T-cell (primary cell): ENCODE measurements around the gene OR2V2. TPM values are rescaled to one million over a fixed set of nuclear protein-coding genes. Genes with fewer than 3 reads are reported as not detected.

Experiments used
- ATAC-seq, 4 experiments: fragments of 200-7000 bp in 3 of 4; fragments of 150-1000 bp in 1 of 4; cut with Tn5 transposase; replicated peaks in 1 of 4; 1 replicate in 3 of 4; 2 replicates in 1 of 4; pipeline ENCODE4 v1.10.0; 2021; ENCODE audit warnings: moderate library complexity in 3 of 4, mild to moderate bottlenecking in 2 of 4, moderate number of reproducible peaks in 1 of 4
- CTCF ChIA-PET, 2 donors: fragments of 300-600 bp; sonication (Branson Sonifier 250); formaldehyde crosslinking; loops; one replicate each; lab custom pipeline; 2022; ENCODE audit warnings: antibody characterized with exemption in 2 of 2; lab: Charles Lee
- POLR2A ChIA-PET, 2 donors: fragments of 300-600 bp; sonication (Branson Sonifier 250); formaldehyde crosslinking; loops; one replicate each; lab custom pipeline; 2022; ENCODE audit warnings: antibody characterized with exemption in 2 of 2; lab: Charles Lee
- DNase-seq, 35 experiments: peaks; one replicate each; pipeline versions ENCODE4 v3.0.0 to v3.0.0-alpha.2; 2013 to 2023
- H3K27ac ChIP-seq: one replicate; pipeline ENCODE4 v1.5.1; 2013; ENCODE audit warnings: low read length
- H3K27me3 ChIP-seq, 2 experiments: replicated peaks in 1 of 2; 1 replicate in 1 of 2; 2 replicates in 1 of 2; pipeline versions ENCODE4 v1.6.1 to v1.7.0; 2013; ENCODE audit warnings: low read length in 1 of 2, mixed read lengths in 1 of 2; ENCODE audit not compliant: control insufficient read depth in 2 of 2, insufficient read depth in 2 of 2; ENCODE audit errors: extremely low read depth in 1 of 2
- H3K36me3 ChIP-seq, 2 donors: 1 replicate in 1 of 2; 2 replicates in 1 of 2; pipeline versions ENCODE4 v1.6.1 to v1.7.0; 2013; ENCODE audit warnings: low read length in 1 of 2; ENCODE audit not compliant: control insufficient read depth in 2 of 2, insufficient read depth in 1 of 2; ENCODE audit errors: extremely low read depth in 1 of 2
- H3K4me1 ChIP-seq, 2 experiments: 1 replicate in 1 of 2; 2 replicates in 1 of 2; pipeline versions ENCODE4 v1.6.1 to v1.7.0; 2013; ENCODE audit warnings: low read length in 2 of 2, mixed read lengths in 1 of 2; ENCODE audit not compliant: insufficient read depth in 2 of 2, control insufficient read depth in 1 of 2; ENCODE audit errors: extremely low read depth in 1 of 2
- H3K4me3 ChIP-seq, 2 donors: 1 replicate in 1 of 2; 2 replicates in 1 of 2; pipeline versions ENCODE4 v1.5.1 to v1.7.0; 2013; ENCODE audit warnings: mild to moderate bottlenecking in 2 of 2, low read length in 1 of 2, moderate library complexity in 1 of 2; ENCODE audit not compliant: control insufficient read depth in 1 of 2; ENCODE audit errors: extremely low read depth in 1 of 2
- H3K9me3 ChIP-seq: 2 replicates; pipeline ENCODE4 v1.7.0; 2013
- H3K27ac Mint-ChIP-seq, 2 donors: one replicate each; pipeline ENCODE4 v1.8.0; 2020 to 2021; ENCODE audit warnings: mild to moderate bottlenecking in 2 of 2, mixed read lengths in 2 of 2
- H3K27me3 Mint-ChIP-seq, 2 donors: one replicate each; pipeline ENCODE4 v1.8.0; 2021 to 2022; ENCODE audit warnings: mixed read lengths in 2 of 2
- H3K36me3 Mint-ChIP-seq: one replicate; pipeline ENCODE4 v1.8.0; 2021; ENCODE audit warnings: mixed read lengths
- H3K4me1 Mint-ChIP-seq, 3 donors: one replicate each; pipeline ENCODE4 v1.8.0; 2020 to 2022; ENCODE audit warnings: mixed read lengths in 3 of 3, mild to moderate bottlenecking in 1 of 3
- H3K4me3 Mint-ChIP-seq, 3 donors: one replicate each; pipeline ENCODE4 v1.8.0; 2020 to 2022; ENCODE audit warnings: mild to moderate bottlenecking in 3 of 3, mixed read lengths in 3 of 3, moderate library complexity in 3 of 3
- H3K9me3 Mint-ChIP-seq, 3 donors: one replicate each; pipeline ENCODE4 v1.8.0; 2020 to 2022; ENCODE audit warnings: mixed read lengths in 3 of 3
- WGBS: methylation state at CpG from one replicate; pipeline ENCODE4 v1.1.5; 2013; ENCODE audit warnings: missing lambda C conversion rate; ENCODE audit not compliant: insufficient coverage; 5-methylcytosine and 5-hydroxymethylcytosine counted together
- total RNA-seq, 35 experiments: library from RNA in 6 of 35; stranded (reverse) in 6 of 35; fragments of 120-200 nt in 1 of 35; gene quantifications; one replicate each; pipeline versions ENCODE4 v1.2.1 to v1.2.4 and lab custom pipeline; 2013 to 2026

OR2V2 gene
- total RNA-seq, 5 donors from 2014 or later (not counting 1 experiment from before 2014, with no cell fraction given) = not detected

DNA sequence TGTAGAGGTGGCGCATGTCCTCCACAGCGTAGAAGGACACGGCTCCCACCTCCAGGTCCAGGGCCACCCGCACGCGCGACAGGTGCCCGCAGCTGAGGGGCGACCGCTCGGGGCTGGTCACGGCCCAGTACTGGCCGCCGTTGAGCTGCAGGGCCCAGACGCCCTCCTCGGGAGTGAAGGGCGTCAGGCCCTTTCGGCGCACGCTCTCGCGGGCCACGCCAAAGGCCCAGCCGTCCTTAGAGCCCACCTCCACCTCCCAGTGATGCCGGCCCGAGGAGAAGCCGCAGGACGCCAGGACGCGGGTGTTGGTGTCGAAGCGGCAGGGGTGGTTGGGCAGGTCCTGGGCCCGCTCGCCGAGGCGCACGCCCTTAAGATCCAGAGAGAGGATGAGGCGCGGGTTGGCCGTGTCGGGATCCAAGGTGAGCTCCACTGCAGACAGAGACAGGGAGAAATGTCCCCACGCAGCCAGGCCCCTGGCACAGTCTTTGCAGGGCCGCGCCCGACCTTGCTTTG, 47.9 kb downstream of the OR2V2 start:
- WGBS = 96% methylated on average over 31 of the region's 45 CpGs
- ChIA-PET POLR2A (no interaction called here), CTCF (interaction anchor here in 1 of 2 donors (0.6 kb wide), 1 partner anchor 25 kb away, joined by 3 read pairs; no protein-coding TSS in a partner anchor)
- Histone ChIP-seq H3K27ac (no peak overlapping the region), H3K4me1 (peaks cover 2 to 20% of the 10 kb centered on the region in 2 experiments), H3K9me3 (no peaks in the 10 kb centered on the region), H3K4me3 (no peak overlapping the region), H3K27me3 (no peaks in the 10 kb centered on the region), H3K36me3 (peaks cover 0 to 4% of the 10 kb centered on the region in 2 donors)
- peaks cover 5 to 6% of the 10 kb centered on the region in 2 donors for H3K27me3 Mint-ChIP-seq
- H3K36me3 Mint-ChIP-seq = peaks cover 4% of the 10 kb centered on the region
- H3K4me1 Mint-ChIP-seq = peaks cover 19 to 28% (median 20%) of the 10 kb centered on the region in 3 donors
- H3K4me3 Mint-ChIP-seq = no peak overlapping the region
- DNase-seq (no peak), ATAC-seq (no peak)
- H3K27ac Mint-ChIP-seq = no peak overlapping the region
- no peaks in the 10 kb centered on the region for H3K9me3 Mint-ChIP-seq

DNA sequence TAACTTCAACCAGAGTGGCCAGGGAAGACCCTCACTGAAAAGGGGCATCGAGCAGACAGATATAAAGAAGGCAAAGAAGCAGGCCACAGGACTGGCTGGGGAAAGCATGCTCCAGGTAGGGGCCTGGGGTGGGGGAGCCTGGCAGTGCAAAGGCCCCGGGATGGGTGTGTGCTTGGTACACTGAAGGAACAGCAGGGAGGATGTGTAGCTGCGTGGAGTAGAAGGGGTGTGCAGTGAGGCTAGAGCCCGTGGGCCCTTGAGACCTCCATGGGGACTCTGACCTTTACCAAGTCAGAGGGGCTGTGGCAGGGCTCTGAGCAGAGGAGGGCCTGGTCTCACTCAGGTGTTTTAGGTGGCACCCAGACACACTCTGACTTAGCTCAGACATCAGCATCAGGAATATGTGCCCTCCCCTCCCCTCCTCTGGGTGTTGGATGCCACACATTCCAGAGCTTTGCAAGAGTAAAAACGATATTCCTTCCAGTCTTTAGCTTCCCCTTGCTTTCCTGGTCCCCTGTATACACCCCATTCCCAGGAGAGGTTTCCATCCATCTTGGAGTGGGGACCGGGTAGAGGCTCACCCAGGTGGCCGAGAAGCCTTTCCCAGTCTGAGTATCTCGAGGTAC, 50.1 kb downstream of the OR2V2 start:
- Histone ChIP-seq H3K4me1 (peaks cover under 1 to 5% of the 10 kb centered on the region in 2 experiments), H3K27ac (no peak overlapping the region), H3K27me3 (no peaks in the 10 kb centered on the region), H3K9me3 (no peaks in the 10 kb centered on the region), H3K4me3 (no peak overlapping the region), H3K36me3 (peaks cover 0 to 4% of the 10 kb centered on the region in 2 donors)
- ChIA-PET CTCF (no interaction called here), POLR2A (interaction anchor here in 1 of 2 donors (0.6 kb wide), 1 partner anchor 55 kb away, joined by 3 read pairs; no protein-coding TSS in a partner anchor)
- Mint-ChIP-seq H3K4me1 (peaks cover 7 to 13% (median 9%) of the 10 kb centered on the region in 3 donors), H3K27ac (no peak overlapping the region), H3K27me3 (no peaks in the 10 kb centered on the region), H3K36me3 (no peaks in the 10 kb centered on the region), H3K4me3 (no peak overlapping the region), H3K9me3 (no peaks in the 10 kb centered on the region)
- DNase-seq = no peak
- ATAC-seq = no peak
- 79% methylated on average over 5 of the region's 8 CpGs for WGBS

DNA sequence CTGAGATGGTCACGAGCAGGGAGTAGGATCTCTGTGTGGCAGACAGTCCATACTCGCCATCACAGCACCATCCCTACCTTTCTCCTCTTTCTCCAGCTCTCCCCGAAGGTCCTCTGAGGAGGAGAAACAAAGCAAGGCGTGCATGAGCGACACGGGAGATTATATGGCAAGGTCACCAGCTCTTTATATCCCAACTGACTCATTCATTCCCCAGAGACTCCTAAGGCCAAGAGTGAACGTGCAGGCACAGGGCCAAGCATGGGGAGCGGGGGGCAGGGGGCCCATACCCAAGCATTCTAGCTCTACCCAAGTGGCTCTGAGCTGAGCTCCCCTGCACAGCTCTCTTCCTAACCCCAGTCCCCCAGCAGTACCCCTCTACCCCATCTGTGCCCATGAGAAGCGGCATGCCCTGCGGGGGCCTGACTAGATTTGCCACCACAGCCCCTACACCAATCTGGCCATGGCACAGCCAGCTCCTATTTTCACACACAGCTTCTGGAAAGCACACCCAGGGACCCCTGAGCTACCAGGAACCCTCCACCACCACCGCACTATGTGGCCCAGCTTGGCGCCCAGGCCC, 50.8 kb downstream of the OR2V2 start:
- H3K27me3 Mint-ChIP-seq = no peaks in the 10 kb centered on the region
- Histone ChIP-seq H3K36me3 (peaks cover 0 to 4% of the 10 kb centered on the region in 2 donors), H3K9me3 (no peaks in the 10 kb centered on the region), H3K27ac (no peak overlapping the region), H3K4me3 (no peak overlapping the region), H3K4me1 (no peaks in the 10 kb centered on the region), H3K27me3 (peaks cover 0 to 3% of the 10 kb centered on the region in 2 experiments)
- ATAC-seq (no peak), DNase-seq (no peak)
- H3K36me3 Mint-ChIP-seq = no peaks in the 10 kb centered on the region
- WGBS = 82% methylated on average over 9 of the region's 12 CpGs
- peaks cover 0 to 5% (median 1%) of the 10 kb centered on the region in 3 donors for H3K4me1 Mint-ChIP-seq
- POLR2A ChIA-PET = no interaction called here
- no peak overlapping the region for H3K27ac Mint-ChIP-seq
- CTCF ChIA-PET = no interaction called here
- no peaks in the 10 kb centered on the region for H3K9me3 Mint-ChIP-seq
- no peak overlapping the region for H3K4me3 Mint-ChIP-seq

DNA sequence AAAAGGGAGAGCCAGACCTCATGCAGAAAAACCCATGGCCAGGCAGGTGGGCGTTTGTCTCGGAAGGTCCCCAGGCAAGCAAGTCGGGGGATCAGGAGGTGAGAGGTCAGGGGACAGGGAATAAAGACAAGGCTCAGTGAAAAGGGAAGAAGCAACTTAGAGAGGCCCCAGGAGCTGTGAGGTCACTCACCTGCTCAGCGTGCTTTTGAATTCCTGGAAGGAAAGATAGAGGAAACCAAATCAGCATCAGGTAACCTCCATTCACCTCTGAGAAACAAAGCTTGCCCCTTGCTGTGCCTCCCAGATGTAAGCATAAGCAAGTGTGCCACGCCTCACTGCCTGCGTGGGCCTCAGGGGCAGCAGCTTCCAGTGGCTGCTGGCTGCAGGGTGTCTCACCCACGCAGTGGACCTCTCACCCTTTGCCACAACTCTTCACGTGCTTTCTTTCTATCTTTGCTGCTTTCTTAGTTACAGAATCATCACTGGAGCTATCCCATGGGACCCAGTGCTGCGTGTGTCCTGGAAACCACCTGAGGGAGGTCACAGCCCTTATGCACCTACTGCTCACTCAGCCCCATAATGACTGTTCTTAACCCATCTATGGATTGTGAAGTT, 51.6 kb downstream of the OR2V2 start:
- Histone ChIP-seq H3K4me3 (no peak overlapping the region), H3K36me3 (peaks cover 0 to 4% of the 10 kb centered on the region in 2 donors), H3K9me3 (no peaks in the 10 kb centered on the region), H3K4me1 (peaks cover 0 to 5% of the 10 kb centered on the region in 2 experiments), H3K27me3 (peaks cover 3 to 8% of the 10 kb centered on the region in 2 experiments), H3K27ac (no peak overlapping the region)
- no peaks in the 10 kb centered on the region for H3K9me3 Mint-ChIP-seq
- no peak overlapping the region for H3K4me3 Mint-ChIP-seq
- no peak overlapping the region for H3K27ac Mint-ChIP-seq
- WGBS = 77% methylated on average over 9 of the region's 9 CpGs
- ATAC-seq (no peak), DNase-seq (no peak)
- ChIA-PET CTCF (interaction anchor here in 1 of 2 donors (0.6 kb wide), 1 partner anchor 28 kb away, joined by 6 read pairs; no protein-coding TSS in a partner anchor), POLR2A (no interaction called here)
- no peaks in the 10 kb centered on the region for H3K36me3 Mint-ChIP-seq
- H3K4me1 Mint-ChIP-seq = peaks cover 1 to 2% (median 2%) of the 10 kb centered on the region in 3 donors
- H3K27me3 Mint-ChIP-seq = no peaks in the 10 kb centered on the region

DNA sequence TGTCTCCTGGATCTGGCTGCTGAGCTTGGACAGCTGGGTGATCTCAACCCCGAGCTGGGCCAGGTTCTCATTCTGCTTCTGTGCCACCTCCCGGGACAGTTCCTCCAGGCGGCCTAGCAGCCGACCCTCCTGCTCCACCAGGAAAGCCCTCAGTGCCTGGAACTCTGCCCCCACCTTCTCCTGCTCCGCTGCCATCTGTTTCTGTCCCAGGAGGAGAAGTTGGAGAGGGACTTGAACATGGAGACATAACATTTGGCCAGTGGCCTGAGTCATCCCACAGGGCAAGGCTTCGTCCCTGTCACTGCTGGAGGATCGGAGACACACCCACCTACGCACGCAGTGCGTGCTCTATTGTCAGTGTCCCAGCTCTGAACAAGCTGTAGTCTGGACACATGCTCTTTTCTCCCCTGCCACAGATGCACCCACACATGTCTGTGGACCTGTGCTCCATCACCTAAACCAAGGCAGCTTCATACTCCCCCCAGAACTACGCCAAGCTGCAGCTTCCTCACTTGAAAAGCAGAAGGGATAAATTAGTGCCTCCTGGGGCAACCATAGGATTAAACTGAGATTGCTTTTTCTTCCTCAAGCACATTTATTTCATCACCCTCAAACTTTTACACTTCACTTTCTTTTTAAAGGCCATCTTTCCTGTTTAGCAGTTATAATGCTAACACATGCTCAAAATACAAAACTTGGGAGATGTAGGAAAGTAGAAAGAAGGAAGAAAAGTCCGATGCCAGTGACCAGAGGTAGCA, 52.7 kb downstream of the OR2V2 start:
- no peak overlapping the region for H3K27ac ChIP-seq
- H3K4me1 Mint-ChIP-seq = peaks cover 4 to 6% (median 4%) of the 10 kb centered on the region in 3 donors
- peaks cover 0 to 4% of the 10 kb centered on the region in 2 donors for H3K36me3 ChIP-seq
- H3K9me3 ChIP-seq = no peaks in the 10 kb centered on the region
- H3K4me3 ChIP-seq = no peak overlapping the region
- peaks cover 3 to 12% of the 10 kb centered on the region in 2 experiments for H3K27me3 ChIP-seq
- 78% methylated on average over 10 of the region's 12 CpGs for WGBS
- H3K4me3 Mint-ChIP-seq = no peak overlapping the region
- DNase-seq = no peak
- CTCF ChIA-PET = interaction anchor here in 1 of 2 donors (0.6 kb wide), 1 partner anchor 29 kb away, joined by 6 read pairs; no protein-coding TSS in a partner anchor
- H3K27ac Mint-ChIP-seq = no peak overlapping the region
- no peaks in the 10 kb centered on the region for H3K27me3 Mint-ChIP-seq
- peaks cover 2 to 10% of the 10 kb centered on the region in 2 experiments for H3K4me1 ChIP-seq
- ATAC-seq = no peak
- POLR2A ChIA-PET = no interaction called here
- H3K9me3 Mint-ChIP-seq = no peaks in the 10 kb centered on the region
- H3K36me3 Mint-ChIP-seq = no peaks in the 10 kb centered on the region

DNA sequence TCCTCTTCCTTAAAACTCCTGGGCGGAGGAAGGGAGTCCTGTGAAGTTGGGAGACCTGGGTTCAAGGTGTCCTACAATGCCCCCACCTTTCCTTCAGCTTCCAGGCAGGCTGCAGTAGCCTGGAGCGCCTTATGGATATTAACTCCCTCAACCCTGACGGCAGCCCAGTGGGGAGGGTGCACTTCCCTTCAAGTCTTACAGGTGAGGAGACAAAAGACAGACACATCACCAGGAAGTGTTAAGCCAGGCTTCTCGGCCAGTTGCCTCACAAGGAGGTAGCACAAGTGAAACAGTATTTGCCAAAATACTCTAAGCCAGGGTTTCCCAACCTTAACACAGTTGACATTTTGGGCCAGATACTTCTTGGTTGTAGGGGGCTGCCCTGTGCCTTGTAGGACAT, 53.4 kb downstream of the OR2V2 start:
- Histone ChIP-seq H3K27me3 (peaks cover 5 to 18% of the 10 kb centered on the region in 2 experiments), H3K4me1 (peaks cover 7 to 18% of the 10 kb centered on the region in 2 experiments), H3K9me3 (no peaks in the 10 kb centered on the region), H3K4me3 (no peak overlapping the region), H3K27ac (no peak overlapping the region), H3K36me3 (peaks cover 0 to 4% of the 10 kb centered on the region in 2 donors)
- H3K4me3 Mint-ChIP-seq = no peak overlapping the region
- H3K27ac Mint-ChIP-seq = no peak overlapping the region
- H3K27me3 Mint-ChIP-seq = peaks cover 0 to 4% of the 10 kb centered on the region in 2 donors
- no peak for DNase-seq
- H3K36me3 Mint-ChIP-seq = no peaks in the 10 kb centered on the region
- ChIA-PET POLR2A (no interaction called here), CTCF (no interaction called here)
- H3K4me1 Mint-ChIP-seq = peaks cover 7 to 12% (median 8%) of the 10 kb centered on the region in 3 donors
- no CpG with 5 or more reads among the region's 4 CpGs for WGBS
- no peaks in the 10 kb centered on the region for H3K9me3 Mint-ChIP-seq
- ATAC-seq = no peak
